K562 (cell line): Measurements from ENCODE around the gene DENND10. TPM values are rescaled to one million over a fixed set of nuclear protein-coding genes. Genes with fewer than 3 reads are reported as not detected.

ENCODE experiments used
- ARID2 ChIP-seq: fragments of 450-650 bp; IDR thresholded peaks from 2 replicates; pipeline ENCODE4 v1.6.1; 2017; ENCODE audit warnings: antibody characterized with exemption, mild to moderate bottlenecking
- BDP1 ChIP-seq: IDR thresholded peaks from 3 replicates; pipeline ENCODE4 v1.6.1; 2011; ENCODE audit not compliant: insufficient read length, insufficient read depth
- GABPB2 ChIP-seq: fragments of 250-450 bp; sonication (Bioruptor Pico); conservative IDR thresholded peaks from 2 replicates; pipeline ENCODE4 v1.5.1; 2021; ENCODE audit warnings: mild to moderate bottlenecking
- GATAD2A ChIP-seq: fragments of 450-650 bp; IDR thresholded peaks from 2 replicates; pipeline ENCODE4 v1.6.1; 2017
- JUNB ChIP-seq: fragments of 450-650 bp; formaldehyde crosslinking; conservative IDR thresholded peaks from 2 replicates; pipeline ENCODE4 v1.4.0; 2020; ENCODE audit warnings: mild to moderate bottlenecking
- NR2C1 ChIP-seq, 2 experiments: fragments of 450-650 bp; IDR thresholded peaks; 2 replicates each; pipeline ENCODE4 v1.6.1; 2017; ENCODE audit warnings: mild to moderate bottlenecking in 2 of 2, antibody characterized with exemption in 1 of 2, inconsistent platforms in 1 of 2, missing compliant biosample characterization in 1 of 2, missing genetic modification characterization in 1 of 2
- NRF1 ChIP-seq, 2 experiments: fragments of 450-650 bp; IDR thresholded peaks in 1 of 2; conservative IDR thresholded peaks in 1 of 2; 2 replicates each; pipeline ENCODE4 v1.6.1; 2014; ENCODE audit warnings: mild to moderate bottlenecking in 2 of 2
- POLR2G ChIP-seq: fragments of 200-400 bp; formaldehyde crosslinking; IDR thresholded peaks from 2 replicates; pipeline ENCODE4 v1.6.1; 2017; ENCODE audit warnings: low read depth, mild to moderate bottlenecking, antibody characterized with exemption, low read length, moderate library complexity
- RBBP5 ChIP-seq: fragments of 200-600 bp; sonication (generic); IDR thresholded peaks from 2 replicates; pipeline ENCODE4 v1.6.1; 2012; ENCODE audit warnings: borderline replicate concordance, mild to moderate bottlenecking, low read length, control low read depth, inconsistent platforms; ENCODE audit not compliant: insufficient read depth, poor library complexity, severe bottlenecking
- RUNX1 ChIP-seq: sonication (generic); IDR thresholded peaks from 2 replicates; pipeline ENCODE4 v1.6.1; 2016; ENCODE audit warnings: antibody characterized with exemption, low read depth
- SMARCE1 ChIP-seq: fragments of 450-650 bp; IDR thresholded peaks from 2 replicates; pipeline ENCODE4 v1.7.1; 2016; ENCODE audit warnings: mild to moderate bottlenecking
- SPI1 ChIP-seq: IDR thresholded peaks from 2 replicates; pipeline ENCODE4 v1.6.1; 2011; ENCODE audit warnings: low read depth, low read length, control low read depth, borderline replicate concordance
- TEAD4 ChIP-seq, 2 experiments: sonication (generic) in 1 of 2; formaldehyde crosslinking in 1 of 2; IDR thresholded peaks; 2 replicates each; pipeline versions ENCODE4 v1.6.1 to v1.8.0; 2012 to 2022; ENCODE audit warnings: borderline replicate concordance in 1 of 2, inconsistent platforms in 1 of 2, low read length in 1 of 2, mild to moderate bottlenecking in 1 of 2, missing genetic modification reagents in 1 of 2
- XRCC5 ChIP-seq: fragments of 200-400 bp; formaldehyde crosslinking; IDR thresholded peaks from 2 replicates; pipeline ENCODE4 v1.6.1; 2017; ENCODE audit warnings: low read depth, mild to moderate bottlenecking, low read length
- ZBTB1 ChIP-seq: sonication (generic); formaldehyde crosslinking; IDR thresholded peaks from 2 replicates; pipeline ENCODE4 v1.8.1; 2023; ENCODE audit warnings: missing genetic modification reagents, low read depth, mild to moderate bottlenecking, borderline replicate concordance
- polyA plus RNA-seq, 8 experiments: library from polyadenylated mRNA; depleted of rRNA in 4 of 8; stranded (reverse) in 5 of 8; unstranded in 3 of 8; fragments of >200 nt; fragmentation: Nextera tagmentation in 2 of 8; fragmentation: Illumina TruSeq in 1 of 8; extraction: Ambion mirVana in 2 of 8; extraction: Trizol in 1 of 8; gene quantifications; 2 replicates each; pipeline versions ENCODE4 v1.2.1 to v1.2.3, GENCODE V29; 2011 to 2014; ENCODE audit warnings: inconsistent platforms in 1 of 8, missing spikeins in 1 of 8
- total RNA-seq, 7 experiments: library from RNA; depleted of rRNA in 6 of 7; stranded (reverse); fragments of >200 nt in 6 of 7; fragmentation: Illumina TruSeq in 2 of 7; extraction: Trizol in 2 of 7; gene quantifications; 2 replicates each; pipeline versions ENCODE4 v1.2.1 to v1.2.3, GENCODE V29; 2011 to 2021; ENCODE audit warnings: low replicate concordance in 1 of 7
- TF ChIP-seq, protein P1 (sequence below), 3 experiments: fragments of 200-800 bp in 1 of 3; fragments of 250-450 bp in 1 of 3; fragments of 450-650 bp in 1 of 3; sonication (Bioruptor Pico) in 1 of 3; sonication (Bioruptor generic) in 1 of 3; formaldehyde crosslinking in 1 of 3; IDR thresholded peaks; 2 replicates each; pipeline versions ENCODE4 v1.6.1 to v1.8.0; 2016 to 2022; ENCODE audit warnings: mild to moderate bottlenecking in 2 of 3, missing genetic modification characterization in 2 of 3, missing compliant biosample characterization in 1 of 3, moderate library complexity in 1 of 3
- TF ChIP-seq, protein P2 (sequence below): sonication (generic); formaldehyde crosslinking; IDR thresholded peaks from 2 replicates; pipeline ENCODE4 v1.8.0; 2022; ENCODE audit warnings: missing genetic modification reagents, mild to moderate bottlenecking, borderline replicate concordance
- TF ChIP-seq, protein P3 (sequence below): fragments of 150-350 bp; IDR thresholded peaks from 2 replicates; pipeline ENCODE4 v1.6.1; 2014; ENCODE audit warnings: low read depth, mild to moderate bottlenecking, low read length, borderline replicate concordance

DENND10 gene
- total and polyA plus RNA-seq, 9 of the 15 experiments (the other 6 are each of a cell fraction or from before 2014, with no cell fraction given) = 9.4 to 20.0 (median 12.5) TPM

DNA sequence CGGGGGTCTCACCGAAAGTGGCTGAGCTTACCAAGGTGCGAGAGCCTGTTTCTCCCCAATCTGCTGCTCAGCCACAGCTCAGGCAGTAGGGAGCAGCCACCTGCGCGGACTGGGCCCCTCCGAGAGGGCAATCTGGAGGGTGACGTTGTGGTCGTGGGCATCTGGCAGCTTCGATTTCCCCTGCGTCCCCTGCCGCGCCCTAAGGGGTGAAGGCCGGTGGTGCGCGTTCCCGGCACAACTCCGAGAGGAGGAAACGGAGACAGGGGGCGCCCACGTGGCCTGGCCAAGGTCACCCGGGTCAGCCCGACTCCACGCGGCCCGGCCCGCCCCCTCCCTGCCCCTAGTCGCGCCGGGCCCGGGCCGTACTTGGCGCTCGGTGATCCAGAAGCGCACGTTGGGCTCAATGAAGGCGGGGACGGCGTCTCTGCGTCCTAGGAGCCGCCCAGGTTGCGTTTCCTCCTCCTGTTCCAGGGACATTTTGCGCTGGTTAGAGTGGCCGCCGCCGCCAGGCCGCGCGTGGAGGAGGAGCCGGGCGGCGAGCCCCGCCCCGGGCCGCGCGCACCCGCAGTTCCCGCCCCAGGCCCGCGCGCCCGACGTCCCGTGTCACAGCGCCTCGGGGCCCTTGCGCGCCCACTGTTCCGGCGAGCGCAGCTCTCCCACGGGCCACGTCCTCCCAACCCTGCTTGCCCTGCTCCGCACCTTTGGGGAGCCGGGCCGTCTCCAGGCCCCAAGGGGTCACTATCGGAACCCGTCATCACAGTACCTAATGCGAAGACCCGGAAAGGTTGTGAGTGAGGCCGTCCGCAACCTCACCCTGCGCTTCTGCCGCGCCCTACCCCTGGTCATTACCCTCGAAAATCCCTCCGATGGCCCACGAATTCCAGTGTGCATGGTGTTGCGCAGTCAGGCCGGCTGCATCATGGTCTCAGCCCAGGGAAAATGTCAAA lies 61.5 kb downstream of the DENND10 start, which contains the start of gene SFXN4 (continued):
- TF ChIP-seq BDP1 = no peak
- TF ChIP-seq SMARCE1 = no peak
- TF ChIP-seq, protein P1, sequence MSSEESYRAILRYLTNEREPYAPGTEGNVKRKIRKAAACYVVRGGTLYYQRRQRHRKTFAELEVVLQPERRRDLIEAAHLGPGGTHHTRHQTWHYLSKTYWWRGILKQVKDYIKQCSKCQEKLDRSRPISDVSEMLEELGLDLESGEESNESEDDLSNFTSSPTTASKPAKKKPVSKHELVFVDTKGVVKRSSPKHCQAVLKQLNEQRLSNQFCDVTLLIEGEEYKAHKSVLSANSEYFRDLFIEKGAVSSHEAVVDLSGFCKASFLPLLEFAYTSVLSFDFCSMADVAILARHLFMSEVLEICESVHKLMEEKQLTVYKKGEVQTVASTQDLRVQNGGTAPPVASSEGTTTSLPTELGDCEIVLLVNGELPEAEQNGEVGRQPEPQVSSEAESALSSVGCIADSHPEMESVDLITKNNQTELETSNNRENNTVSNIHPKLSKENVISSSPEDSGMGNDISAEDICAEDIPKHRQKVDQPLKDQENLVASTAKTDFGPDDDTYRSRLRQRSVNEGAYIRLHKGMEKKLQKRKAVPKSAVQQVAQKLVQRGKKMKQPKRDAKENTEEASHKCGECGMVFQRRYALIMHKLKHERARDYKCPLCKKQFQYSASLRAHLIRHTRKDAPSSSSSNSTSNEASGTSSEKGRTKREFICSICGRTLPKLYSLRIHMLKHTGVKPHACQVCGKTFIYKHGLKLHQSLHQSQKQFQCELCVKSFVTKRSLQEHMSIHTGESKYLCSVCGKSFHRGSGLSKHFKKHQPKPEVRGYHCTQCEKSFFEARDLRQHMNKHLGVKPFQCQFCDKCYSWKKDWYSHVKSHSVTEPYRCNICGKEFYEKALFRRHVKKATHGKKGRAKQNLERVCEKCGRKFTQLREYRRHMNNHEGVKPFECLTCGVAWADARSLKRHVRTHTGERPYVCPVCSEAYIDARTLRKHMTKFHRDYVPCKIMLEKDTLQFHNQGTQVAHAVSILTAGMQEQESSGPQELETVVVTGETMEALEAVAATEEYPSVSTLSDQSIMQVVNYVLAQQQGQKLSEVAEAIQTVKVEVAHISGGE (CRISPR knock-in tag; IDR thresholded peaks at IDR 0.05) = peak in 1 of 3 experiments; percentile 86; a peak in 2 of 6 replicates
- no peak for TF ChIP-seq SPI1
- 0 out of 2 replicates have a peak, but pooled peaks have one; percentile 23 for TF ChIP-seq ZBTB1
- TF ChIP-seq, protein P2, sequence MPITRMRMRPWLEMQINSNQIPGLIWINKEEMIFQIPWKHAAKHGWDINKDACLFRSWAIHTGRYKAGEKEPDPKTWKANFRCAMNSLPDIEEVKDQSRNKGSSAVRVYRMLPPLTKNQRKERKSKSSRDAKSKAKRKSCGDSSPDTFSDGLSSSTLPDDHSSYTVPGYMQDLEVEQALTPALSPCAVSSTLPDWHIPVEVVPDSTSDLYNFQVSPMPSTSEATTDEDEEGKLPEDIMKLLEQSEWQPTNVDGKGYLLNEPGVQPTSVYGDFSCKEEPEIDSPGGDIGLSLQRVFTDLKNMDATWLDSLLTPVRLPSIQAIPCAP (CRISPR knock-in tag) = no peak
- no peak for TF ChIP-seq JUNB (CRISPR knock-in tag)
- TF ChIP-seq RBBP5 = peak; percentile 70
- no peak for TF ChIP-seq ARID2
- no peak for TF ChIP-seq RUNX1
- TF ChIP-seq, protein P3, sequence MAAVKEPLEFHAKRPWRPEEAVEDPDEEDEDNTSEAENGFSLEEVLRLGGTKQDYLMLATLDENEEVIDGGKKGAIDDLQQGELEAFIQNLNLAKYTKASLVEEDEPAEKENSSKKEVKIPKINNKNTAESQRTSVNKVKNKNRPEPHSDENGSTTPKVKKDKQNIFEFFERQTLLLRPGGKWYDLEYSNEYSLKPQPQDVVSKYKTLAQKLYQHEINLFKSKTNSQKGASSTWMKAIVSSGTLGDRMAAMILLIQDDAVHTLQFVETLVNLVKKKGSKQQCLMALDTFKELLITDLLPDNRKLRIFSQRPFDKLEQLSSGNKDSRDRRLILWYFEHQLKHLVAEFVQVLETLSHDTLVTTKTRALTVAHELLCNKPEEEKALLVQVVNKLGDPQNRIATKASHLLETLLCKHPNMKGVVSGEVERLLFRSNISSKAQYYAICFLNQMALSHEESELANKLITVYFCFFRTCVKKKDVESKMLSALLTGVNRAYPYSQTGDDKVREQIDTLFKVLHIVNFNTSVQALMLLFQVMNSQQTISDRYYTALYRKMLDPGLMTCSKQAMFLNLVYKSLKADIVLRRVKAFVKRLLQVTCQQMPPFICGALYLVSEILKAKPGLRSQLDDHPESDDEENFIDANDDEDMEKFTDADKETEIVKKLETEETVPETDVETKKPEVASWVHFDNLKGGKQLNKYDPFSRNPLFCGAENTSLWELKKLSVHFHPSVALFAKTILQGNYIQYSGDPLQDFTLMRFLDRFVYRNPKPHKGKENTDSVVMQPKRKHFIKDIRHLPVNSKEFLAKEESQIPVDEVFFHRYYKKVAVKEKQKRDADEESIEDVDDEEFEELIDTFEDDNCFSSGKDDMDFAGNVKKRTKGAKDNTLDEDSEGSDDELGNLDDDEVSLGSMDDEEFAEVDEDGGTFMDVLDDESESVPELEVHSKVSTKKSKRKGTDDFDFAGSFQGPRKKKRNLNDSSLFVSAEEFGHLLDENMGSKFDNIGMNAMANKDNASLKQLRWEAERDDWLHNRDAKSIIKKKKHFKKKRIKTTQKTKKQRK = no peak
- peak; percentile 84 for TF ChIP-seq POLR2G
- 0 out of 2 replicates have a peak, but pooled peaks have one; percentile 47 for TF ChIP-seq NR2C1 (IDR thresholded peaks at IDR 0.05)
- TF ChIP-seq NR2C1 (tag; IDR thresholded peaks at IDR 0.05) = peak; percentile 70
- peak; percentile 67 to 76; a peak in 3 of 4 replicates for TF ChIP-seq NRF1 (conservative IDR thresholded peaks at IDR 0.05 in 1 of 2, IDR thresholded peaks at IDR 0.05 in 1 of 2)
- no peak for TF ChIP-seq XRCC5
- TF ChIP-seq TEAD4 (IDR thresholded peaks at IDR 0.05; ENCODE audit: low read length) = no peak
- no peak for TF ChIP-seq TEAD4 (CRISPR knock-in tag; IDR thresholded peaks at IDR 0.05; ENCODE audit: borderline replicate concordance)
- TF ChIP-seq GATAD2A = no peak
- no peak for TF ChIP-seq GABPB2 (CRISPR knock-in tag)
